Mesodermal cell (in vitro differentiated cells): Measurements from ENCODE around the gene SLC22A12.

ENCODE experiments used
- H3K27ac ChIP-seq: 2 replicates; pipeline ENCODE4 v1.7.0; 2013; ENCODE audit warnings: mild to moderate bottlenecking, low read depth, low read length, moderate library complexity; ENCODE audit not compliant: severe bottlenecking
- H3K36me3 ChIP-seq: 2 replicates; pipeline ENCODE4 v1.7.1; 2013; ENCODE audit warnings: mild to moderate bottlenecking, low read length, moderate library complexity; ENCODE audit not compliant: control insufficient read depth, insufficient read depth
- H3K4me1 ChIP-seq: one replicate; pipeline ENCODE4 v1.7.1; 2013; ENCODE audit warnings: mild to moderate bottlenecking, low read length; ENCODE audit not compliant: insufficient read depth, control insufficient read depth, poor library complexity, severe bottlenecking
- H3K4me3 ChIP-seq: 2 replicates; pipeline ENCODE4 v1.7.0; 2013; ENCODE audit warnings: low read length, control low read depth, mild to moderate bottlenecking; ENCODE audit not compliant: insufficient read depth, poor library complexity, severe bottlenecking; ENCODE audit errors: extremely low read depth
- H3K9me3 ChIP-seq: 2 replicates; pipeline ENCODE4 v1.7.1; 2013; ENCODE audit warnings: mild to moderate bottlenecking, low read length, moderate library complexity; ENCODE audit not compliant: control insufficient read depth
- WGBS, 2 experiments: methylation state at CpG; one replicate each; pipeline ENCODE4 v1.1.5; 2013; ENCODE audit warnings: missing lambda C conversion rate in 2 of 2; ENCODE audit not compliant: insufficient coverage in 2 of 2; 5-methylcytosine and 5-hydroxymethylcytosine counted together

Gene SLC22A12

DNA sequence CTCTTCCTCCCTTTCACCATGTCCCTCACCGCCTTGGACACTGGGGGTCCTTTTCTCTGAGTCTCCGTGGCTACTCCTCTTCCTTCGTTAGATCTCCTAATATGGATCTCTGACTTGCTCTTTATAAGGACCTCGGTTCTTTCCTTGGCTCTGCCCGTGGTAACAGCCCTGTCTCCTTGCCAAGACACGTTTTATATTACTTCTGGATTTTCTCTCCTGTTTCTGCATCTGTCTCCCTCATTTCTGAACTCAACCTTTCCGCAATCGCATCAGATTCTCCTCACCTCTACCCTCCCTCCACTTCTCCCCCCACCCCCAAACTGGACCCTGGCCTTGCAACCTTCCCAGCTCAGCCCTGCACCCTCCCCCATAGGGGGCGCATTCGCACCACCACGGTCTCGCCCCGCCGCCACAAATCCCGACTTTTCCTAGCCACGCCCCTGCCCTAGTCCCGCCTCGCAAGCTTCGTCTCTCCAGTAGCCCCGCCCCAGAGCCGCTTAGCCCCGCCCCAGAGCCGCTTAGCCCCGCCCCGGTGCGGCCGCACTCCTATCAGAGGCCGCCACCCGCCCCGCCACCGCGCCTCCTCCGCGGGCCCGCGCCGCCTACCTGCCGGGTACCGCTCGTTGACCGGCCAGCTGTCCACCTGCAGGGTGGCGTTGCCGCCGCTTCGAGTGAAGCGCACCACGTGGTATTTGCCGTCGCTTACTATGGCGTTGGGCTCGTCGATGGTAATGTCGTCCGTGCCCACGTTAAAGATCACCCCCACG, 39.0 kb downstream of the SLC22A12 start:
- 72 to 77% methylated on average over 54 to 56 of the region's 56 CpGs for WGBS, 2 experiments
- no peaks in the 10 kb centered on the region for H3K36me3 ChIP-seq
- H3K9me3 ChIP-seq = no peaks in the 10 kb centered on the region
- H3K4me1 ChIP-seq = no peaks in the 10 kb centered on the region
- H3K4me3 ChIP-seq = no peak overlapping the region
- H3K27ac ChIP-seq = no peak overlapping the region

DNA sequence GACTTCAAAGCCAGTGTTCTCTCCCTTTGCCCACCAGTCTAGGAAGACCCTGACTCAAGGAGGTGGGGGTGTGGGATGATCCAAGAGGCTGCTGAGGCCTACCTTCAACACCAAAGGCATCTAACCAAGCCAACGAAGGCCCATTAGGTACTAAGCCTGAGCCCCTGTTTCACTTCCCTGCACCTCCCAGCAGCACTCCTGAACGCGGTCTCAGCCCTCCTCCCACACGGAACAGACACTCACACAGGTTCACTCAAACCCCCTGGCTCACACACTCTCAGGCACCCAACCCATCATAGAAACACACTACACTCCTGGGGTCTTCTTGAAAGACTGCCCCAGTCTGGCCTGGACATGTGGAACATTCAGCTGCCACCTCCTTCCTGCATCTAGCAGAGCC, 40.7 kb downstream of the SLC22A12 start:
- Histone ChIP-seq H3K4me3 (no peak overlapping the region), H3K27ac (no peak overlapping the region), H3K36me3 (no peaks in the 10 kb centered on the region), H3K4me1 (no peaks in the 10 kb centered on the region), H3K9me3 (no peaks in the 10 kb centered on the region)
- WGBS, 2 experiments = 90 to 93% methylated on average over 4 of the region's 4 CpGs

DNA sequence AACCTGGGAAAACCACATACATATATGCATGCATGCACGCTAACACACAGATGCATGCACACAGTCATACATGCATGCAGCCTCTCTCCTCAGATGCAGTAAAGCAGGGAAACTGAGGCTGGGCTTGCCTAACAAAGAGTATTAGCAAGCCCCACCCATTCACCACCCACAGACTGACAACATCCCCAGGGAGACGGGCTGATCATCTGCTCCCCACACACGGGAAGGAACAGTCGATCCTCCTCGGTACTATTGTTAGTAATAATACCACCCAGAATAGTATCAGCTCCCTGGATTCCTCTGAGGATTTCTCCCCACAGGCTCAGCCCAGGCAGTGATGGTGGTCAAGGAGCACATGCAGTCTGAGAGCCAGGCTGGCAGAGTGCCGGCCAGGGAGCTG, 41.2 kb downstream of the SLC22A12 start:
- H3K9me3 ChIP-seq = no peaks in the 10 kb centered on the region
- WGBS, 2 experiments = 86 to 96% methylated on average over 6 of the region's 6 CpGs

DNA sequence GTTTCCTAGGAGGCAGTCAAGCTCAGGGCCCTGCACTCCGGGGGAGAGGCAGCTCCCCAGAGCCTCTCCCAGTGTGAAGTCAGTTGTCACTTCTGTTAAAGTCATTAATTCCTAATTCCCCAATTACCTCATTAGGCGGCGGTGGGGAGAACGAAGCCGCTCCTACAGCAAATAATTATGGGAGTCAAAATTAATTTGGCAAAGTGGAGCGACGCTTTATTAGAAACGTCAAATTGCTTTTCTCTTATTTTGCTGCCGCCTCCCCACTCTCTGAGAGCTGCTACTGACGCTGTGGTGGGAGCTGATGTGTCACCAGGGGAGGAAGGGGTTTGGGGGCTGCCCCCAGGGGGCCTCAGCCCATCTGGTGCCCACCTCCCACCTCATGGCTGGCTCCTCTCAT, 41.6 kb downstream of the SLC22A12 start:
- H3K36me3 ChIP-seq = no peaks in the 10 kb centered on the region
- H3K4me3 ChIP-seq = no peak overlapping the region
- no peaks in the 10 kb centered on the region for H3K4me1 ChIP-seq
- H3K9me3 ChIP-seq = no peaks in the 10 kb centered on the region
- WGBS, 2 experiments = 89 to 98% methylated on average over 5 of the region's 10 CpGs
- H3K27ac ChIP-seq = no peak overlapping the region

More for the DNA sequence above, 41.2 kb downstream of the SLC22A12 start:
- Histone ChIP-seq H3K36me3 (no peaks in the 10 kb centered on the region), H3K4me1 (no peaks in the 10 kb centered on the region), H3K4me3 (no peak overlapping the region), H3K27ac (no peak overlapping the region)

DNA sequence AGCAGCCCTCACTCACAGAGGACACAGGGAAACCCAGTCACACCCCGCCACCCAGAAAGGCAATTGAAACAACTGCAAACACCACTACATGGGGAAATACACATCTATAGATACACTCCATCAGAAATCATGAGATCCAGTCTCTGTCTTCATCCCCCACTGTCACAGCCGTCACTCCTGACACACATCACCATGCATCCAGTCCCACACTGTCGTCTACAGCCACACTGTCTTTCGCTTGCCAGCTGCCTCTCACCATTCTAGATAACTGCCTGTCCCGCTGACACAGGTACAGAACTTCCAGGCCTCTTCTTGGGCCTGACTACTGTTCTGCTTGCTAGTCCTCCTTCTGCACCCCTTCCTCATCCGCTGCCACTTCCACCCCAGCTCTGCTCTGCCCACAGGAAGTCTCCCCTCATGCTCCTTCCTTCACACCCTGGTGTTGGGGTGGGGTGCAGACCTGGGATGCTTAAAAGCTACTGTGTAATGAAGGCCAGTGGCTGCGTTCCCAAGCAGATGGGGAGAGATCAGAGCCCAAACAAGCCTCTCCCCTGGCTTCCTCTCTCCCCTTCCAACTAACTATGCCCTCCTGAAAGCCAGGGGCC, 42.6 kb downstream of the SLC22A12 start:
- H3K4me1 ChIP-seq = no peaks in the 10 kb centered on the region
- no peaks in the 10 kb centered on the region for H3K9me3 ChIP-seq
- WGBS, 2 experiments = 87 to 91% methylated on average over 5 to 6 of the region's 7 CpGs
- H3K4me3 ChIP-seq = no peak overlapping the region
- no peaks in the 10 kb centered on the region for H3K36me3 ChIP-seq
- H3K27ac ChIP-seq = no peak overlapping the region

DNA sequence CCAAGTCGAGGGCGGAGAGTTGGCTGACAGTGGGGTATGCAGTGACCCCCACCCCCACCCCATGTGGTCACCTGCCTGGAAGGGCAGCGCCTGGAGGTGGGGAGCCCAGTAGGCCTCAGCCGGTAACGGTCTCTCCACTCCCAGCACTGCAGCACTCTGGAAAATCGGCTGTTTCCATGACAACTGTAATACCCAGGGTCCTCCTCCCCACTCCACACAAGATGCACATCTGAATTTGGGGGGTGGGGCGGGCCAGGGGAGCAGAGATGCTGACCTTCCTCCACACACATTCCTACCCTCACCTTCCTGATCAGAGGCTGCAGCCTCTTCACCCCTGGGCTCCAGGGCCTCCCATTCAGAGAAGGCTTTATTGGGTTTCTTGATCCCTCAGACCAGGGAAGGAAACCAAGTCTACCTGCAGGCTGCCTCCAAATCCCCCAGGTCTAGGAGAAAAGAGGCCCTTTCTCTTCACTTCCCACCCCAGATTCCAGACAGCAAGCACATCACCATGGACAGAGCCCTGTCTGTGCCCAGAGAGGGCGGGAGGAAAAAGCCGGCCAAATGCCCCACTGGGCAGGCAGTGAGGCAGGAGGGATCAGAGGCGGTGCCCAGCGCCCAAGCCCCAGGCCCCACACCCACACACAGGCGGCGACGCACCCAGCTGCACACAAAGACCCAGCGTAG, 46.5 kb downstream of the SLC22A12 start:
- no peaks in the 10 kb centered on the region for H3K36me3 ChIP-seq
- H3K27ac ChIP-seq = no peak overlapping the region
- peak overlapping the region; percentile 22 for H3K4me3 ChIP-seq
- WGBS, 2 experiments = 24 to 55% methylated on average over 9 to 12 of the region's 15 CpGs
- H3K9me3 ChIP-seq = peaks cover 7% of the 10 kb centered on the region
- H3K4me1 ChIP-seq = no peaks in the 10 kb centered on the region

DNA sequence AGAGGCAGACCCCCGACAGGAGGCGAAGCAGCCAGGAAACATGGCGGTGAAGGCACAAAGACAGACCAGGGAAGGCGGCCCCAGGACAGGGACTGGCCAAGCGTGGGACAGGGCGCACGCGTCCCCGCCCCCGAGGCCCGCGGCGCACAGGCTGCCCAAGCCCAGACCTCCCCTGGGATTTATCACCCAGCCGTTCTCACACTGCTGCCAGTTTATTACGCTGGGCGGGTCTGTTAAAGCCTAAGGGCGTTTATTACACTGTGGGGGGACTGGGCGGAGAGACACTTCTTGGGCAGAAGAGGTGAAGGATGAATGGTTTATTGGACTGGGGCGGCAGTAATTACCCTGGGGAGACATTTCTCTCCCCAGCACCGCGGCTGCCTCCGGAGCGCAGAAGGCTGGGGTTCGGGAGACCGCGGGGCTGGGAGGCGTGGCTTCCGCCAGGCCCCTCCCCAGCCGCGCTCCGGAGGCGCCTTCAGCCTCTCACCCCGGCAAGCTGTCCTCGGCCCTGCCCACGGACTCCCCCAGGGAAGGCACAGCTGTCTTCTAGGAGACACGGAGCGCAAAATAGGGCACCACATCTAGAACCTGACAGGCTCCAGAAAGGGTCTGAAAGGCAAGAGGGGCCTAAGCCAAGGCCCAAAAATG, 47.1 kb downstream of the SLC22A12 start:
- Histone ChIP-seq H3K4me1 (no peaks in the 10 kb centered on the region), H3K4me3 (peak overlapping the region; percentile 22), H3K36me3 (no peaks in the 10 kb centered on the region), H3K9me3 (peaks cover 7% of the 10 kb centered on the region), H3K27ac (no peak overlapping the region)
- 5 to 8% methylated on average over 28 to 34 of the region's 37 CpGs for WGBS, 2 experiments

DNA sequence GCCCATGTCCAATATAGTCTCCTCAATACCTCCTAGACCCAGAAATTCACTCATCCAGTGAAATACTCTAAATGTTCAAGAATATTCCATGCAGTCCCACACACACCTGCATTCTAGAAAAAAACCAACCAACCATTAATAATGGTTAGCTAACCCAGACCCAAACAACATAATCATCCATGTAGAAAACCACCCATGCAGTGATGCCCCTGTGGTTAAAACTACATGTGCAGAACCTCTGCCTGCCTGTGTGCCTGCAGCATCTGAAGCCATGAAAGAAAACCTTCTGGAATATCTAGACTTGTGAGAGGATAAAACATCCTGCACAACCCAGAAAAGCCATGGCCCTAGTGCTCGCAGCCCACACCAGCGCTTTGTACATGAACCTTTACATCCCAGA, 47.8 kb downstream of the SLC22A12 start:
- WGBS, 2 experiments = 100% methylated on average over 2 of the region's 2 CpGs
- H3K4me1 ChIP-seq = no peaks in the 10 kb centered on the region
- no peaks in the 10 kb centered on the region for H3K36me3 ChIP-seq
- H3K4me3 ChIP-seq = no peak overlapping the region
- peaks cover 7% of the 10 kb centered on the region for H3K9me3 ChIP-seq
- H3K27ac ChIP-seq = no peak overlapping the region

DNA sequence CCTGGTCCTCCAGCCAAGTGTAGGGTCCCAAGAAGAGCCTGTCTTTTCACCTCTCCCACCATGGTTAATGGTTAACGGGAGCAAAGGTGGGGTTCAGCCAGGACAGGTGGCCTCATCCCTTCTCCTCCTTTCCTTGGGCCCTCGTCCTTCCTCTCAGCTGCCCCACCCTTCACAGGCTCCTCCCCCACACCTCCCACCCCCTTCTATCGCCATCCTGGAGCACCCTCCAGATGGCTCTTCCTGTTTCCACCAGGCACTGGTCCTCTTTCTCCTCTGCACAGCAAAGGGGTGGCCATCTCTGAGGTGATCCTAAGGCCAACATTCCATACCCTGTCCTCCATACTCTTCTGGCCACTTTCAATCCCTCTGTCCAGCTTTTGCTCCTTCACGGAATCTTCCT, 48.9 kb downstream of the SLC22A12 start:
- 76 to 87% methylated on average over 2 to 3 of the region's 4 CpGs for WGBS, 2 experiments
- no peaks in the 10 kb centered on the region for H3K36me3 ChIP-seq

DNA sequence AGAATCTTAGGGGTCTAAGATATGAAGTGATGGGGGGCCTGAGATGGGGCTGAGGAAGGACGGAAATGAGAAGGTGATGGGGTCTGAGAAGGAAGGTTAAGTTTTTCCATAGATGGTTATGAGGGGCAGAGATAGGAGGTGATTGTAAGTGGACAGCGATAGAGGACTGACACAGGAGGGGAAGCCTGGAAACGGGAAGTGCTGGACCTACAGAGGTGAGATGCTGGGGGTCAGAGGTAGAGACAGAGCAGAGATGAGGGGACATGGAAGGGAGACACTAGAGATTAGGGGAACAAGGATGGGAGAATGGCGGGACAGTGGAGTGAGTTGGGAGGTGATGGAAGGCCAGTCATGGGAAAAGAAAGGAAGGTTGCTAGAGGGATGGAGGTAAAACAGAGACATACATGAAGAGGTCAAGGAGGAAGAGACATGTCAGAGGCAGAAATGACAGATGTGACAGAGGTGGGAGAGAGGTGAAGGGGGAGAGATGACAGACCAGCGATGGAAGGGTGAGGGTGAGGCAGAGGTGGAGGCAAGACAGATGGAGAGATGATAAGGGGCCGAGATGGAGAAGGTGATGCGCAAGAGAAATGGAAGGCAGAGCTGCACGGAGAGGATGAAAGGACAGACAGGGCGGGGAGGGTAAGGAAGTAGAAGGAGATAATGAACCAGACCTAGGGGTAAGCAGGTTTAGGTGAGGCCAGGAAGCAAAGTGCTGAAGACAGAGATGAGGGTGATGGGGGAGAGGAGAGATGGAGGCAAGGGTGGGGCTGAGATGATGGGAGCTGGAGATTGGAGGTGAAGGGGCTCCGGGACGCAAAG, 50.8 kb downstream of the SLC22A12 start:
- no peaks in the 10 kb centered on the region for H3K36me3 ChIP-seq
- H3K4me3 ChIP-seq = peak overlapping the region; percentile 16
- no peaks in the 10 kb centered on the region for H3K4me1 ChIP-seq
- H3K27ac ChIP-seq = no peak overlapping the region
- 46 to 52% methylated on average over 9 to 11 of the region's 11 CpGs for WGBS, 2 experiments
- peaks cover 7% of the 10 kb centered on the region for H3K9me3 ChIP-seq

More for the DNA sequence above, 48.9 kb downstream of the SLC22A12 start:
- Histone ChIP-seq H3K4me1 (no peaks in the 10 kb centered on the region), H3K4me3 (no peak overlapping the region), H3K9me3 (peaks cover 7% of the 10 kb centered on the region), H3K27ac (no peak overlapping the region)
